ENCODE data around the gene RTKN2. TPM values are rescaled to one million over a fixed set of nuclear protein-coding genes. Genes with fewer than 3 reads are reported as not detected.

Gene RTKN2
- total and polyA plus RNA-seq, 4 donors = 0.05 to 0.93 (median 0.17) TPM; not detected in 1

- Histone ChIP-seq H3K27me3 (ENCODE audit: control insufficient read depth in 4 of 4, insufficient read depth in 4 of 4, low read length in 3 of 4) (no peaks in the 10 kb centered on the region), H3K36me3 (ENCODE audit: control insufficient read depth in 4 of 4, insufficient read depth in 3 of 4, low read depth in 1 of 4, low read length in 3 of 4) (no peaks in the 10 kb centered on the region), H3K9me3 (ENCODE audit: control insufficient read depth in 4 of 4, low read length in 3 of 4) (no peaks in the 10 kb centered on the region), H3K4me3 (ENCODE audit: low read depth in 1 of 3, low read length in 3 of 3) (no peak overlapping the region), H3K4me1 (ENCODE audit: control insufficient read depth in 4 of 4, insufficient read depth in 4 of 4, low read length in 3 of 4) (no peaks in the 10 kb centered on the region), H3K27ac (ENCODE audit: low read depth in 1 of 2, low read length in 2 of 2) (no peak overlapping the region), H3K9ac (ENCODE audit: low read depth in 1 of 2, low read length in 2 of 2) (no peak overlapping the region)
- DNase-seq (ENCODE audit: low spot score) = no peak
- no peak for TF ChIP-seq EGR1 (IDR thresholded peaks at IDR 0.05; ENCODE audit: low read depth in 2 of 2)
- TF ChIP-seq CTCF (IDR thresholded peaks at IDR 0.05; ENCODE audit: low read depth, low read length, missing input control) = no peak
- TF ChIP-seq RAD21 (IDR thresholded peaks at IDR 0.05) = no peak
- no peak for TF ChIP-seq SP1 (IDR thresholded peaks at IDR 0.05)
- 90% methylated on average over 3 of the region's 3 CpGs for WGBS
Observed at GRCh38 chr10:62194924-62195674, 73.5 kb downstream of the RTKN2 start.

- Histone ChIP-seq H3K36me3 (ENCODE audit: control insufficient read depth in 4 of 4, insufficient read depth in 3 of 4, low read depth in 1 of 4, low read length in 3 of 4) (no peaks in the 10 kb centered on the region), H3K4me3 (ENCODE audit: low read depth in 1 of 3, low read length in 3 of 3) (no peak overlapping the region), H3K27ac (ENCODE audit: low read depth in 1 of 2, low read length in 2 of 2) (no peak overlapping the region), H3K9ac (ENCODE audit: low read depth in 1 of 2, low read length in 2 of 2) (no peak overlapping the region), H3K9me3 (ENCODE audit: control insufficient read depth in 4 of 4, low read length in 3 of 4) (no peaks in the 10 kb centered on the region), H3K27me3 (ENCODE audit: control insufficient read depth in 4 of 4, insufficient read depth in 4 of 4, low read length in 3 of 4) (no peaks in the 10 kb centered on the region), H3K4me1 (ENCODE audit: control insufficient read depth in 4 of 4, insufficient read depth in 4 of 4, low read length in 3 of 4) (no peaks in the 10 kb centered on the region)
- TF ChIP-seq HNF4G (IDR thresholded peaks at IDR 0.05) (no peak), FOXA2 (IDR thresholded peaks at IDR 0.05) (no peak), EGR1 (IDR thresholded peaks at IDR 0.05; ENCODE audit: low read depth in 2 of 2) (no peak)
- no peak for DNase-seq (ENCODE audit: low spot score)
- 97% methylated on average over 3 of the region's 3 CpGs for WGBS
Observed at GRCh38 chr10:62193479-62193878, 75.2 kb downstream of the RTKN2 start.

- WGBS = 95% methylated on average over 1 of the region's 1 CpG
- Histone ChIP-seq H3K4me1 (ENCODE audit: control insufficient read depth in 4 of 4, insufficient read depth in 4 of 4, low read length in 3 of 4) (no peaks in the 10 kb centered on the region), H3K27ac (ENCODE audit: low read depth in 1 of 2, low read length in 2 of 2) (no peak overlapping the region), H3K27me3 (ENCODE audit: control insufficient read depth in 4 of 4, insufficient read depth in 4 of 4, low read length in 3 of 4) (no peaks in the 10 kb centered on the region), H3K9me3 (ENCODE audit: control insufficient read depth in 4 of 4, low read length in 3 of 4) (no peaks in the 10 kb centered on the region), H3K4me3 (ENCODE audit: low read depth in 1 of 3, low read length in 3 of 3) (no peak overlapping the region), H3K9ac (ENCODE audit: low read depth in 1 of 2, low read length in 2 of 2) (no peak overlapping the region), H3K36me3 (ENCODE audit: control insufficient read depth in 4 of 4, insufficient read depth in 3 of 4, low read depth in 1 of 4, low read length in 3 of 4) (no peaks in the 10 kb centered on the region)
- DNase-seq (ENCODE audit: low spot score) = no peak
- TF ChIP-seq ATF3 (IDR thresholded peaks at IDR 0.05) (no peak), NR2F2 (IDR thresholded peaks at IDR 0.05) (no peak), RXRA (IDR thresholded peaks at IDR 0.05) (no peak), SP1 (IDR thresholded peaks at IDR 0.05) (no peak), EGR1 (IDR thresholded peaks at IDR 0.05; ENCODE audit: low read depth in 2 of 2) (no peak), FOXA1 (IDR thresholded peaks at IDR 0.05) (no peak), FOXA2 (IDR thresholded peaks at IDR 0.05) (no peak), MAX (IDR thresholded peaks at IDR 0.05) (no peak), HNF4A (conservative IDR thresholded peaks at IDR 0.05) (no peak), HNF4G (IDR thresholded peaks at IDR 0.05) (no peak), ZBTB33 (IDR thresholded peaks at IDR 0.05) (no peak), JUND (IDR thresholded peaks at IDR 0.05) (no peak), RAD21 (IDR thresholded peaks at IDR 0.05) (no peak)
Observed at GRCh38 chr10:62189131-62189530, 79.5 kb downstream of the RTKN2 start.

All from liver (tissue), 9 donors.